Liver (tissue), 3 donors: ENCODE data around the gene PACSIN3.

Source experiments
- FOXA1 ChIP-seq: IDR thresholded peaks from 2 replicates; pipeline ENCODE4 v1.6.1; 2016; ENCODE audit warnings: antibody characterized with exemption
- GABPA ChIP-seq, 2 donors: IDR thresholded peaks in 1 of 2; conservative IDR thresholded peaks in 1 of 2; 2 replicates each; pipeline ENCODE4 v1.6.1; 2016; ENCODE audit warnings: antibody characterized with exemption in 2 of 2, mild to moderate bottlenecking in 1 of 2, moderate library complexity in 1 of 2
- JUND ChIP-seq, 2 donors: IDR thresholded peaks; 2 replicates each; pipeline ENCODE4 v1.6.1; 2016; ENCODE audit warnings: antibody characterized with exemption in 2 of 2
- RAD21 ChIP-seq, 2 donors: IDR thresholded peaks; 2 replicates each; pipeline ENCODE4 v1.6.1; 2016; ENCODE audit warnings: antibody characterized with exemption in 2 of 2, mild to moderate bottlenecking in 2 of 2
- TAF1 ChIP-seq: conservative IDR thresholded peaks from 2 replicates; pipeline ENCODE4 v1.6.1; 2016; ENCODE audit warnings: antibody characterized with exemption, mild to moderate bottlenecking
- TF ChIP-seq, protein P1 (sequence below): fragments of 150-350 bp; IDR thresholded peaks from 2 replicates; pipeline ENCODE4 v1.5.1; 2017; ENCODE audit warnings: improper control_type of control experiment, low read depth, low read length; ENCODE audit not compliant: missing input control
- TF ChIP-seq, protein P2 (sequence below): IDR thresholded peaks from 2 replicates; pipeline ENCODE4 v1.6.1; 2016; ENCODE audit warnings: antibody characterized with exemption
- TF ChIP-seq, protein P3 (sequence below): IDR thresholded peaks from 2 replicates; pipeline ENCODE4 v1.6.1; 2016; ENCODE audit warnings: antibody characterized with exemption
- TF ChIP-seq, protein P4 (sequence below): IDR thresholded peaks from 2 replicates; pipeline ENCODE4 v1.6.1; 2016; ENCODE audit warnings: antibody characterized with exemption, mild to moderate bottlenecking
- donor health status: healthy.
- donor health status: healthy.

DNA sequence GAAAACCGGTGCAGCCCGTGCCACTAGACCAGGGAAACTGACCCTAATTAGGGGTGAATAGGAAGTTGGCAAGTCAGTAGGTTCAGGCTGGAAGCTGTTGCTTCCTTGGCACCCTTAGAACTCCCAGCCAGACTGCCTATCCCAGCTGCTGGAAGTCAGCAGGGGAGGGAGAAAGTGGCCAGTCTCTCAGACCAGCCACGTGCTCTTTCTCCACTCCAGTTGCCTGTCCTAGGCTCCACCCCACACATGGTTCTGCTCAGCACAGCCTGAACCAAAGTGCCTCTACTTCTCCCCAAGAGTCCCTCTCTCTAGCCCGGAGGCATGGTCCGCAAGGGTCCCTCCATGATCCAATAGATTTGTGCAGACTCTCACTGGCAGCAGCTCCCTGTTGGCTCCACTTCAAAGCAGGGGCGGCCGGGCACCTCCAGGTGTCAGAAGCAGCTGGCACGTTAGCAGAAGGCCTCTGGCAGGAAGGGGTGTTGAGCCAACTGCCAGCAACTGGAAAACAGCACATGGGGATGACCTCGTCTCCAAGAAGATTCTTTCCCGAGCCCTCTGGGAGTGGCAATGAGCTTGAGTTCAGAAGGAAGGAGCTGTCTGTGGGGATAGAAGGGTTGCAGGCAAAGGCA is 37.2 kb downstream of the PACSIN3 start:
- TF ChIP-seq, protein P1, sequence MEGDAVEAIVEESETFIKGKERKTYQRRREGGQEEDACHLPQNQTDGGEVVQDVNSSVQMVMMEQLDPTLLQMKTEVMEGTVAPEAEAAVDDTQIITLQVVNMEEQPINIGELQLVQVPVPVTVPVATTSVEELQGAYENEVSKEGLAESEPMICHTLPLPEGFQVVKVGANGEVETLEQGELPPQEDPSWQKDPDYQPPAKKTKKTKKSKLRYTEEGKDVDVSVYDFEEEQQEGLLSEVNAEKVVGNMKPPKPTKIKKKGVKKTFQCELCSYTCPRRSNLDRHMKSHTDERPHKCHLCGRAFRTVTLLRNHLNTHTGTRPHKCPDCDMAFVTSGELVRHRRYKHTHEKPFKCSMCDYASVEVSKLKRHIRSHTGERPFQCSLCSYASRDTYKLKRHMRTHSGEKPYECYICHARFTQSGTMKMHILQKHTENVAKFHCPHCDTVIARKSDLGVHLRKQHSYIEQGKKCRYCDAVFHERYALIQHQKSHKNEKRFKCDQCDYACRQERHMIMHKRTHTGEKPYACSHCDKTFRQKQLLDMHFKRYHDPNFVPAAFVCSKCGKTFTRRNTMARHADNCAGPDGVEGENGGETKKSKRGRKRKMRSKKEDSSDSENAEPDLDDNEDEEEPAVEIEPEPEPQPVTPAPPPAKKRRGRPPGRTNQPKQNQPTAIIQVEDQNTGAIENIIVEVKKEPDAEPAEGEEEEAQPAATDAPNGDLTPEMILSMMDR = no peak
- TF ChIP-seq GABPA (IDR thresholded peaks at IDR 0.05 in 1 of 2, conservative IDR thresholded peaks at IDR 0.05 in 1 of 2) (no peak), TAF1 (no peak), FOXA1 (no peak), JUND (IDR thresholded peaks at IDR 0.05) (no peak), RAD21 (IDR thresholded peaks at IDR 0.05) (no peak)
- TF ChIP-seq, protein P2, sequence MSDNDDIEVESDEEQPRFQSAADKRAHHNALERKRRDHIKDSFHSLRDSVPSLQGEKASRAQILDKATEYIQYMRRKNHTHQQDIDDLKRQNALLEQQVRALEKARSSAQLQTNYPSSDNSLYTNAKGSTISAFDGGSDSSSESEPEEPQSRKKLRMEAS = no peak
- TF ChIP-seq, protein P3, sequence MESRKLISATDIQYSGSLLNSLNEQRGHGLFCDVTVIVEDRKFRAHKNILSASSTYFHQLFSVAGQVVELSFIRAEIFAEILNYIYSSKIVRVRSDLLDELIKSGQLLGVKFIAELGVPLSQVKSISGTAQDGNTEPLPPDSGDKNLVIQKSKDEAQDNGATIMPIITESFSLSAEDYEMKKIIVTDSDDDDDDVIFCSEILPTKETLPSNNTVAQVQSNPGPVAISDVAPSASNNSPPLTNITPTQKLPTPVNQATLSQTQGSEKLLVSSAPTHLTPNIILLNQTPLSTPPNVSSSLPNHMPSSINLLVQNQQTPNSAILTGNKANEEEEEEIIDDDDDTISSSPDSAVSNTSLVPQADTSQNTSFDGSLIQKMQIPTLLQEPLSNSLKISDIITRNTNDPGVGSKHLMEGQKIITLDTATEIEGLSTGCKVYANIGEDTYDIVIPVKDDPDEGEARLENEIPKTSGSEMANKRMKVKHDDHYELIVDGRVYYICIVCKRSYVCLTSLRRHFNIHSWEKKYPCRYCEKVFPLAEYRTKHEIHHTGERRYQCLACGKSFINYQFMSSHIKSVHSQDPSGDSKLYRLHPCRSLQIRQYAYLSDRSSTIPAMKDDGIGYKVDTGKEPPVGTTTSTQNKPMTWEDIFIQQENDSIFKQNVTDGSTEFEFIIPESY = no peak
- TF ChIP-seq, protein P4, sequence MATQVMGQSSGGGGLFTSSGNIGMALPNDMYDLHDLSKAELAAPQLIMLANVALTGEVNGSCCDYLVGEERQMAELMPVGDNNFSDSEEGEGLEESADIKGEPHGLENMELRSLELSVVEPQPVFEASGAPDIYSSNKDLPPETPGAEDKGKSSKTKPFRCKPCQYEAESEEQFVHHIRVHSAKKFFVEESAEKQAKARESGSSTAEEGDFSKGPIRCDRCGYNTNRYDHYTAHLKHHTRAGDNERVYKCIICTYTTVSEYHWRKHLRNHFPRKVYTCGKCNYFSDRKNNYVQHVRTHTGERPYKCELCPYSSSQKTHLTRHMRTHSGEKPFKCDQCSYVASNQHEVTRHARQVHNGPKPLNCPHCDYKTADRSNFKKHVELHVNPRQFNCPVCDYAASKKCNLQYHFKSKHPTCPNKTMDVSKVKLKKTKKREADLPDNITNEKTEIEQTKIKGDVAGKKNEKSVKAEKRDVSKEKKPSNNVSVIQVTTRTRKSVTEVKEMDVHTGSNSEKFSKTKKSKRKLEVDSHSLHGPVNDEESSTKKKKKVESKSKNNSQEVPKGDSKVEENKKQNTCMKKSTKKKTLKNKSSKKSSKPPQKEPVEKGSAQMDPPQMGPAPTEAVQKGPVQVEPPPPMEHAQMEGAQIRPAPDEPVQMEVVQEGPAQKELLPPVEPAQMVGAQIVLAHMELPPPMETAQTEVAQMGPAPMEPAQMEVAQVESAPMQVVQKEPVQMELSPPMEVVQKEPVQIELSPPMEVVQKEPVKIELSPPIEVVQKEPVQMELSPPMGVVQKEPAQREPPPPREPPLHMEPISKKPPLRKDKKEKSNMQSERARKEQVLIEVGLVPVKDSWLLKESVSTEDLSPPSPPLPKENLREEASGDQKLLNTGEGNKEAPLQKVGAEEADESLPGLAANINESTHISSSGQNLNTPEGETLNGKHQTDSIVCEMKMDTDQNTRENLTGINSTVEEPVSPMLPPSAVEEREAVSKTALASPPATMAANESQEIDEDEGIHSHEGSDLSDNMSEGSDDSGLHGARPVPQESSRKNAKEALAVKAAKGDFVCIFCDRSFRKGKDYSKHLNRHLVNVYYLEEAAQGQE = no peak
